Upper lobe of left lung (tissue), 6 donors: Measurements from ENCODE around the gene HPCAL1. TPM values are rescaled to one million over a fixed set of nuclear protein-coding genes. Genes with fewer than 3 reads are reported as not detected.

Experiments used
- ATAC-seq, 2 donors: fragments of 200-7000 bp; cut with Tn5 transposase; one replicate each; pipeline ENCODE4 v1.9.1; 2022; ENCODE audit warnings: mild to moderate bottlenecking in 2 of 2, moderate library complexity in 2 of 2; ENCODE audit not compliant: low FRiP score in 2 of 2
- DNase-seq, 2 donors: peaks; one replicate each; pipeline ENCODE4 v3.0.0-alpha.2; 2019 to 2020
- H3K27ac ChIP-seq, 4 donors: fragments of 200-600 bp; sonication (generic); one replicate each; pipeline ENCODE4 v1.5.1; 2016 to 2019
- H3K27me3 ChIP-seq, 4 donors: fragments of 200-600 bp; sonication (generic); one replicate each; pipeline ENCODE4 v1.5.1; 2017 to 2019
- H3K36me3 ChIP-seq, 4 donors: fragments of 200-600 bp; sonication (generic); one replicate each; pipeline ENCODE4 v1.5.1; 2016 to 2019
- H3K4me1 ChIP-seq, 4 donors: fragments of 200-600 bp; sonication (generic); one replicate each; pipeline ENCODE4 v1.5.1; 2018 to 2019
- H3K4me3 ChIP-seq, 4 donors: fragments of 200-600 bp; sonication (generic); one replicate each; pipeline ENCODE4 v1.5.1; 2017 to 2019; ENCODE audit warnings: mild to moderate bottlenecking in 2 of 4, moderate library complexity in 1 of 4
- H3K9me3 ChIP-seq, 4 donors: fragments of 200-600 bp; sonication (generic); one replicate each; pipeline ENCODE4 v1.5.1; 2018 to 2019
- CTCF ChIP-seq, 6 experiments: fragments of 450-650 bp in 4 of 6; fragments of 200-600 bp in 2 of 6; sonication (generic) in 2 of 6; IDR thresholded peaks; one replicate each; pipeline ENCODE4 v1.5.1; 2016 to 2019; ENCODE audit warnings: antibody characterized with exemption in 6 of 6
- EP300 ChIP-seq, 4 donors: sonication (generic); formaldehyde crosslinking; IDR thresholded peaks; one replicate each; pipeline ENCODE4 v1.5.1; 2017; ENCODE audit warnings: antibody characterized with exemption in 4 of 4, control low read depth in 2 of 4
- POLR2A ChIP-seq, 4 donors: fragments of 450-650 bp; IDR thresholded peaks; one replicate each; pipeline ENCODE4 v1.5.1; 2016 to 2017; ENCODE audit warnings: antibody characterized with exemption in 4 of 4, mild to moderate bottlenecking in 2 of 4
- POLR2AphosphoS5 ChIP-seq, 2 donors: sonication (generic); formaldehyde crosslinking; IDR thresholded peaks; one replicate each; pipeline ENCODE4 v1.5.1; 2017; ENCODE audit warnings: antibody characterized with exemption in 2 of 2
- WGBS, 2 donors: methylation state at CpG; one replicate each; pipeline ENCODE4 v1.1.5; 2017 to 2018; 5-methylcytosine and 5-hydroxymethylcytosine counted together
- total RNA-seq, 6 donors: library from RNA; depleted of rRNA in 4 of 6; stranded (reverse); fragments of >200 nt in 4 of 6; gene quantifications; one replicate each; pipeline versions ENCODE4 v1.1.0 to v1.2.1, GENCODE V29; 2016 to 2021
- donor health status: DM: no; HTN: no; CAD: no; lungs with moderate emphysema.
- donor health status: DM: no; HTN: yes; CAD: no; lungs with severe emphysema.

Gene HPCAL1
- total RNA-seq, 6 donors from 2014 or later: 131 to 481 (median 261) TPM

- Histone ChIP-seq H3K36me3 (no peaks in the 10 kb centered on the region), H3K27me3 (no peaks in the 10 kb centered on the region), H3K27ac (no peak overlapping the region), H3K4me1 (peaks cover 0 to 10% (median 0%) of the 10 kb centered on the region in 4 donors), H3K9me3 (no peaks in the 10 kb centered on the region), H3K4me3 (no peak overlapping the region)
- DNase-seq (no peak), ATAC-seq (no peak)
- 72 to 88% methylated on average over 10 to 15 of the region's 15 CpGs for WGBS, 2 donors
- no peak for TF ChIP-seq POLR2A (IDR thresholded peaks at IDR 0.05)
- TF ChIP-seq EP300 (IDR thresholded peaks at IDR 0.05): no peak
- TF ChIP-seq POLR2AphosphoS5 (IDR thresholded peaks at IDR 0.05): no peak
- TF ChIP-seq CTCF (IDR thresholded peaks at IDR 0.05): no peak
Observed at GRCh38 chr2:10256031-10256514, 46.6 kb upstream of the HPCAL1 start.

- 71 to 79% methylated on average over 9 to 13 of the region's 17 CpGs for WGBS, 2 donors
- H3K36me3 ChIP-seq: no peaks in the 10 kb centered on the region
- H3K27ac ChIP-seq: no peak overlapping the region
- DNase-seq: no peak
- ATAC-seq: no peak
- H3K4me1 ChIP-seq: peaks cover 0 to 10% (median 0%) of the 10 kb centered on the region in 4 donors
- no peak for TF ChIP-seq CTCF (IDR thresholded peaks at IDR 0.05)
- no peak for TF ChIP-seq EP300 (IDR thresholded peaks at IDR 0.05)
- no peak for TF ChIP-seq POLR2A (IDR thresholded peaks at IDR 0.05)
- no peak for TF ChIP-seq POLR2AphosphoS5 (IDR thresholded peaks at IDR 0.05)
- no peaks in the 10 kb centered on the region for H3K27me3 ChIP-seq
- no peaks in the 10 kb centered on the region for H3K9me3 ChIP-seq
- H3K4me3 ChIP-seq: no peak overlapping the region
Observed at GRCh38 chr2:10256515-10257031, 46.1 kb upstream of the HPCAL1 start.

- ATAC-seq (no peak), DNase-seq (no peak)
- WGBS, 2 donors: 89 to 90% methylated on average over 8 to 9 of the region's 9 CpGs
- Histone ChIP-seq H3K4me1 (peaks cover 0 to 10% (median 0%) of the 10 kb centered on the region in 4 donors), H3K27ac (no peak overlapping the region), H3K4me3 (no peak overlapping the region), H3K9me3 (no peaks in the 10 kb centered on the region), H3K27me3 (no peaks in the 10 kb centered on the region), H3K36me3 (no peaks in the 10 kb centered on the region)
- no peak for TF ChIP-seq EP300 (IDR thresholded peaks at IDR 0.05)
- TF ChIP-seq POLR2AphosphoS5 (IDR thresholded peaks at IDR 0.05): no peak
- TF ChIP-seq CTCF (IDR thresholded peaks at IDR 0.05): no peak
- no peak for TF ChIP-seq POLR2A (IDR thresholded peaks at IDR 0.05)
Observed at GRCh38 chr2:10257036-10257435, 45.7 kb upstream of the HPCAL1 start.

GRCh38 chr2:10257500-10258147 is 45.1 kb upstream of the HPCAL1 start:
- TF ChIP-seq POLR2AphosphoS5 (IDR thresholded peaks at IDR 0.05) (no peak), CTCF (IDR thresholded peaks at IDR 0.05) (no peak), EP300 (IDR thresholded peaks at IDR 0.05) (no peak)
- DNase-seq (no peak), ATAC-seq (no peak)
- no peaks in the 10 kb centered on the region for H3K27me3 ChIP-seq
- no peak overlapping the region for H3K27ac ChIP-seq
- H3K9me3 ChIP-seq: no peaks in the 10 kb centered on the region
- H3K4me1 ChIP-seq: peaks cover 0 to 10% (median 0%) of the 10 kb centered on the region in 4 donors
- WGBS, 2 donors: 90 to 92% methylated on average over 5 to 16 of the region's 16 CpGs
- H3K4me3 ChIP-seq: no peak overlapping the region
- H3K36me3 ChIP-seq: no peaks in the 10 kb centered on the region

- Histone ChIP-seq H3K4me1 (peaks cover 0 to 6% (median 0%) of the 10 kb centered on the region in 4 donors), H3K27me3 (no peaks in the 10 kb centered on the region), H3K27ac (no peak overlapping the region), H3K9me3 (no peaks in the 10 kb centered on the region), H3K4me3 (no peak overlapping the region), H3K36me3 (no peaks in the 10 kb centered on the region)
- DNase-seq: no peak
- WGBS, 2 donors: 81 to 86% methylated on average over 5 of the region's 5 CpGs
- no peak for TF ChIP-seq CTCF (IDR thresholded peaks at IDR 0.05)
- no peak for TF ChIP-seq POLR2AphosphoS5 (IDR thresholded peaks at IDR 0.05)
- TF ChIP-seq POLR2A (IDR thresholded peaks at IDR 0.05): no peak
- ATAC-seq: no peak
Observed at GRCh38 chr2:10258326-10258725, 44.4 kb upstream of the HPCAL1 start.
